GM10266 (cell line): ENCODE measurements around the gene CD28.

Experiments used
- DNase-seq: peaks from one replicate; pipeline ENCODE4 v3.0.0; 2012; ENCODE audit errors: extremely low spot score
- TF ChIP-seq, protein P1 (sequence below): IDR thresholded peaks from 2 replicates; pipeline ENCODE4 v1.5.1; 2012; ENCODE audit warnings: mild to moderate bottlenecking, low read depth; ENCODE audit not compliant: control insufficient read depth, insufficient read depth; ENCODE audit errors: missing control alignments

The CD28 gene

DNA sequence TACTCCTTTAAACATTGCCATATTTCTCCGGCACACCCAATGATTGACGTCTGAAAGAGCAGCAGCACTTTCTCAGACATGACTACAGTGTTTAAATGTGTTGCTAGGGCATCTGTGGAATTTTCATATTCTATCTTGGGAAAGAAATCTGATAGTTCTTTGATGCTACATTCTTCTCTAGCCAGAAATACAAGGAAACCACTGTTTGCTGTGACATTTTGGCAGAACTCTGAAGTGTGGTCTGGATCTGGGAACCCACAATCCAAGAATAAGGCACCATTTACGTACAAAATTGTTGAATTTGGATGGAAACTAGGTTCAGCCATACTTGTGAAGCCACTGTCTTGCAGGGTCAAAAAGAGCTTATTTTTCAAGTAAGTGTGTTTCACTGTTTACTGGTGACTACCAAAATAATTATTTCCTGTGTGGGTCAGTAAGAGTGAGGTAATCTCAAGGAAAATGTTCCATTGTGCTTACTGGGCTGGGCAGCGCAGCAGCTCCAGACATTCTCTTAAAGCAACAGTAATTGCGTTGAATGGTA lies 21.3 kb upstream of the CD28 start:
- DNase-seq = no peak
- TF ChIP-seq, protein P1, sequence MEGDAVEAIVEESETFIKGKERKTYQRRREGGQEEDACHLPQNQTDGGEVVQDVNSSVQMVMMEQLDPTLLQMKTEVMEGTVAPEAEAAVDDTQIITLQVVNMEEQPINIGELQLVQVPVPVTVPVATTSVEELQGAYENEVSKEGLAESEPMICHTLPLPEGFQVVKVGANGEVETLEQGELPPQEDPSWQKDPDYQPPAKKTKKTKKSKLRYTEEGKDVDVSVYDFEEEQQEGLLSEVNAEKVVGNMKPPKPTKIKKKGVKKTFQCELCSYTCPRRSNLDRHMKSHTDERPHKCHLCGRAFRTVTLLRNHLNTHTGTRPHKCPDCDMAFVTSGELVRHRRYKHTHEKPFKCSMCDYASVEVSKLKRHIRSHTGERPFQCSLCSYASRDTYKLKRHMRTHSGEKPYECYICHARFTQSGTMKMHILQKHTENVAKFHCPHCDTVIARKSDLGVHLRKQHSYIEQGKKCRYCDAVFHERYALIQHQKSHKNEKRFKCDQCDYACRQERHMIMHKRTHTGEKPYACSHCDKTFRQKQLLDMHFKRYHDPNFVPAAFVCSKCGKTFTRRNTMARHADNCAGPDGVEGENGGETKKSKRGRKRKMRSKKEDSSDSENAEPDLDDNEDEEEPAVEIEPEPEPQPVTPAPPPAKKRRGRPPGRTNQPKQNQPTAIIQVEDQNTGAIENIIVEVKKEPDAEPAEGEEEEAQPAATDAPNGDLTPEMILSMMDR = no peak

DNA sequence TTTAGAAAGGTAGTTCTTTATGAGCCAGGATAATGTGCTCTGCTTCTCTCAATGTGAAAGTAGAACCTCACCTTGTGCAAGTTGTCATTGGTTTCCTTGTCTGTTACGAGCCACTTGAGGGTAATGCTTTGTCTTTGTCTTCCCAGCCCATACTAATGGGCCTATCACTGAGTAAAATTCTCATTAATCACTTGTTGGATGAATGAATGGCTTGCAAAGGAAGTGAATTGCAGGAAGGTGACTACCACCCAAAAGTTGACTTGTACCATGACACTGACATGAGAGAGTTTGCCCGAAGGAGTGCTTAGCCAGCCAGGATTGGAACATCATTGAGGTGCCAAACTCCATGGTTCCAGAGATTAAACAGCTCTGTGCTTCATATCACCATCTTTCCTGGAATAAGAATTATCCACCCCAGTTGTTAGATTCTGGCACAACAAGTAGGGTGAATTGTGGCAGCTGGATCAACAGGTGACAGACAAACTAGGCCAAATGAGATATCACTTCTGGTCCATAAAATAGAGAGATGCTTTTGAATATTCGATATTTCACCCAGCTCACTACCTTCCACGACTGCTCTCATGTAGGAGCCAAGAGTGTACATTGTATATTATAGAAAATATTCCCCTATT lies 20.5 kb upstream of the CD28 start:
- TF ChIP-seq, protein P1 = no peak
- no peak for DNase-seq

DNA sequence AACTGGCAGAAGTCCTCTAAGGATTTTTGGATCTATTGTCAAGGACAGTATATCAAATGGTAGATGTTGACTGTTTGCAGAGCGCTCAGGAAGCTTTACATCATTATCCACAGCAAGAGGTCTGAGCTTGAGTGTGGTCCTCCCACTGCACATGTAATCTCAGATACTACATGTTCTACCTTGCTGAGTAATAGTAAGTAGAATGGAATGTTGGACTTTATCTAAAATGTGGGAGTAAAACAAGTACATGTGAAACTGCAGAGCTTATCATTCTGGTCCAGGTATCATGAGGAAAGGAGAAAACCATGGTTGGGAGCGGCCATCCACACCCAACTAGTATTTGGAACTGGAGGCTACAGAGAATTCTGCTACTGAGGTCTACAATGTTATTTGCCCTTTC lies 19.3 kb upstream of the CD28 start:
- TF ChIP-seq, protein P1 = no peak
- no peak for DNase-seq

DNA sequence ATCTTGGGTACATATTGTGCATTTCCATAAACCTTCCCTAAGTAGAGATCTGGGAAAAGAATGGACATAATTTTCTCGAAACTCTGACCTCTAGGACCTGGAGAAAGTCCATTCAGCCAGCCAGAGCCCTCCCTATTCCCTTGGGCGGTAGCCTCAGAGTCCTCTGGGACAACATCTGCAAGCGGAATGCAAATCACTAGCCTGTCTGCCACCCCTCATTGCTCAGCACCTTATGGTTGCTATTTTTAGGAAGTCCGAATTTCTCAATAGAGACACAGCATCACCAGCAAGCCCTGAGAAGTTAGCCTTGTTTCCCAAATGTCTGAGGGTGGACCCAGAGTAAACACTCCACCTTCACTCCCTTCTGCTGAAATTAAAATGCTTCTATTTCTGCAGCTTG lies 17.6 kb upstream of the CD28 start:
- TF ChIP-seq, protein P1 = no peak
- DNase-seq = peak; percentile 29

DNA sequence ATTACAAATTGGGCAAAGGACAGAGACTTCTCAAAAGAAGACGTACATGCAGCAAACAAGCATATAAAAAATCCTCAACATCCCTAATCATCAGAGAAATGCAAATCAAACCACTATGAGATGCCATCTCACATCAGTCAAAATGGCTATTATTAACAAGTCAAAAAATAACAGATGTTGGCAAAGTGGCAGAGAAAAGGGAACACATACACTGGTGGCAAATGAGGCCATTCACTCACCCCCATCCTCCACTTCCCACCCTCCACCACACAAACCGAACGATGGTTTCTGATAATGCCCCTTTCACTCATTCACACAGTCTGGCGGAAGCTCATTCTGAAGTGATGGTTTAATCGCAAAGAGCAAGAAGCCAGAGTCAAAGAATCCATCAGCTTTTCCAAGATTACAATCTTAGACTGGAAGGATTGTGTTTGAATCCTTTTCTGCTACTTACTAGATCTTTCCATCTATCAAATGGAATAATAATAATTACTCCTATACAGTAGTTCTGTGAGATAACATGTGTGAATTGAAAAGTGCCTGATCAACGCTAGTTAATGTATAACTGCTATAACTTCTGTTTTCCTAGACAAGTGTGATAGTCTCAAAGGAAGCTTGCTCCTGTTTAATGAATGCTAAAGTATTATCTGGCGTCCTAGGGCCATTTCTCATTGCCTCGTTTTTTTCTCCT lies 16.9 kb upstream of the CD28 start:
- TF ChIP-seq, protein P1 = no peak
- DNase-seq = no peak

DNA sequence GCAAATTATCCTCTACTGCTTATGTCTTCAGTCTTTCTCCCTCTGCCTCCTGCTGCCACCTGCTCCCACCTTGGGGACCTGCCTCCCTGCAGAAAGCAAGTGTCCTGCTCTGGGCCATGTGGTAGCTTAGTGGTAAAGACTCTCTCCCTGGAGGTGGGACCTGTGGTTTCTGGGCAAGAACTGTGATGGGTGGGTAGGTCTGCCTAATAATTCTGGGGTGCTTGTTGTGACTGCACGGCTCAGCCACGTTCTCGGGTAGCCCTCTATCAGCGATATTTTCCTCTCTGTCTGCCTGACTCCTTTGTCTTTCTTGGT lies 16.4 kb upstream of the CD28 start:
- TF ChIP-seq, protein P1 = no peak
- no peak for DNase-seq

DNA sequence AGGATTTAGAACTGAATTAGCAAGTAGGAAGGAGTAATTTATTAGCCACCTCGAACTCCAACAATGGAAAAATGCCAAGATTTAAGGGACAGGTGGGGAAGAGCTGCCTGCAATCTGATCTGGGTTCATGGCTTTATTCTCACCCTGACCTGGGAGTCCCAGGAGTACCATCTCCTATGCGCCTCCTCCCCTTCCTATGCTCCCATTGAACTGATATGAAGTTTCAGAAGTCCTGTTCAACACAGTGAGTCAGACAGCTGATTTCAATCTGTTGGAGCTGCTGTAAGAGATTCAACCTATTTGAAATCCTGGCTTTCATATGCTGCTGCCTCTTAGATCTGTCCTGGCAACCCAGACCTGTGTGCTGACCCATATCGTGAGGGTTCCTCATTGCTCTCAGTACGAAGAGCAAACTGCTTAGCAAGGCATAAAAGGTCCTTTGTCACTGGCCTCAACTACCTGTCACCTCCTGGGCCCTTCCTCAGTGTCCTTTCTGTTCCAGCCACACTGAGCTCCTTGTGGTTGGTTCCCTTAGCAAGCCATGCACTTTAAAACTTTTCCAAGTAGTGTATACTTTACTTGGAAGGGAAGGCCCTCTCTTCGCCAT lies 15.9 kb upstream of the CD28 start:
- DNase-seq = no peak
- TF ChIP-seq, protein P1 = no peak
